Naive B cell (primary cell): Measurements from ENCODE around the gene ST6GALNAC3. TPM values are rescaled to one million over a fixed set of nuclear protein-coding genes. Genes with fewer than 3 reads are reported as not detected.
A peak's percentile ranks its signal among the peaks of the same experiment; 100 is the strongest.

Experiments used
- ATAC-seq, 2 donors: fragments of 150-1000 bp; cut with Tn5 transposase; 2 replicates each; pipeline ENCODE4 v1.10.0; 2021; ENCODE audit warnings: low read depth in 2 of 2, mild to moderate bottlenecking in 2 of 2, moderate library complexity in 2 of 2
- DNase-seq: peaks from one replicate; pipeline ENCODE4 v3.0.0; 2022
- H3K27ac Mint-ChIP-seq, 6 donors: one replicate each; pipeline ENCODE4 v1.8.0; 2020 to 2022; ENCODE audit warnings: mild to moderate bottlenecking in 6 of 6, mixed read lengths in 6 of 6, moderate library complexity in 5 of 6, inconsistent platforms in 2 of 6
- H3K27me3 Mint-ChIP-seq, 3 donors: one replicate each; pipeline ENCODE4 v1.8.0; 2021 to 2022; ENCODE audit warnings: mixed read lengths in 3 of 3, mild to moderate bottlenecking in 1 of 3
- H3K36me3 Mint-ChIP-seq, 2 donors: one replicate each; pipeline ENCODE4 v1.8.0; 2020 to 2022; ENCODE audit warnings: mixed read lengths in 2 of 2, inconsistent platforms in 1 of 2, mild to moderate bottlenecking in 1 of 2
- H3K4me1 Mint-ChIP-seq, 3 donors: one replicate each; pipeline ENCODE4 v1.8.0; 2020 to 2022; ENCODE audit warnings: mixed read lengths in 3 of 3, inconsistent platforms in 1 of 3, mild to moderate bottlenecking in 1 of 3, moderate library complexity in 1 of 3
- H3K4me3 Mint-ChIP-seq, 8 donors: one replicate each; pipeline ENCODE4 v1.8.0; 2020 to 2022; ENCODE audit warnings: mild to moderate bottlenecking in 8 of 8, mixed read lengths in 8 of 8, moderate library complexity in 8 of 8, inconsistent platforms in 2 of 8
- H3K9me3 Mint-ChIP-seq, 7 donors: one replicate each; pipeline ENCODE4 v1.8.0; 2020 to 2022; ENCODE audit warnings: mixed read lengths in 7 of 7, mild to moderate bottlenecking in 5 of 7, inconsistent platforms in 2 of 7, moderate library complexity in 1 of 7
- polyA plus RNA-seq, 6 donors: library from polyadenylated mRNA; unstranded; fragments of 300-500 nt; fragmentation: Illumina TruSeq; gene quantifications; one replicate each; pipeline ENCODE4 v1.2.3, GENCODE V29; 2021; ENCODE audit warnings: low read depth in 6 of 6

The ST6GALNAC3 gene
- polyA plus RNA-seq, 6 donors from 2014 or later: 3.8 to 12.9 (median 10.5) TPM

DNA sequence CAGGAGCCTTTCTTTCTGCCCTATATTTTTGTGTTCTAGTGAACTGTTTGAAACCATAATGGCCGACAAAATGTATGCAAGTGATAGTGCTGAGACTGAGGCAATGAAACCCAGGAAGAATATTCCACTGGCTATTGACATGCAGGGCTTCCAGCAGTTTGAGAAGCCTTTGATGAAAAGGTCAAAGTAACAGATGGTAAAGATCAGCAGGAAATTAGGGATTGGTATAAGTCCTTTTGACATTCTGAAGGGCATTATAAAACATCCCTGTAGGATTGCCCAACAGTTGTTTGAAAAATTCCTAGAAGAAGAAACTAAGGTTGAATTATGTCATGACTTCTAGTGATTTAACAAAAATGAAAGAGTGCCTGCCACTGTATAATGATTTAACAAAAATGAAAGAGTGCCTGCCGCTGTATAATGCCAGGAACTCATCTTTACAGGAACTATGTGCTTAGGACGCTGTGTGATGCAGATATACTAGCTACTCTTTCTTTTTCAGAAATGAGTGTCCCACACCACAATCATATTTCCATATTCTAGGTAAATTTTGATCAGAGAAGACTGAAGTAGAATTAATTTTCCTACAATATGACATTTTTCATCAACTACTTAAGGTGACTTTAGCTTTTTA is 508.8 kb downstream of the ST6GALNAC3 start:
- no peaks in the 10 kb centered on the region for H3K36me3 Mint-ChIP-seq
- no peak overlapping the region for H3K27ac Mint-ChIP-seq
- H3K9me3 Mint-ChIP-seq: no peaks in the 10 kb centered on the region
- ATAC-seq: no peak
- no peaks in the 10 kb centered on the region for H3K4me1 Mint-ChIP-seq
- H3K4me3 Mint-ChIP-seq: no peak overlapping the region
- no peak for DNase-seq
- no peaks in the 10 kb centered on the region for H3K27me3 Mint-ChIP-seq

DNA sequence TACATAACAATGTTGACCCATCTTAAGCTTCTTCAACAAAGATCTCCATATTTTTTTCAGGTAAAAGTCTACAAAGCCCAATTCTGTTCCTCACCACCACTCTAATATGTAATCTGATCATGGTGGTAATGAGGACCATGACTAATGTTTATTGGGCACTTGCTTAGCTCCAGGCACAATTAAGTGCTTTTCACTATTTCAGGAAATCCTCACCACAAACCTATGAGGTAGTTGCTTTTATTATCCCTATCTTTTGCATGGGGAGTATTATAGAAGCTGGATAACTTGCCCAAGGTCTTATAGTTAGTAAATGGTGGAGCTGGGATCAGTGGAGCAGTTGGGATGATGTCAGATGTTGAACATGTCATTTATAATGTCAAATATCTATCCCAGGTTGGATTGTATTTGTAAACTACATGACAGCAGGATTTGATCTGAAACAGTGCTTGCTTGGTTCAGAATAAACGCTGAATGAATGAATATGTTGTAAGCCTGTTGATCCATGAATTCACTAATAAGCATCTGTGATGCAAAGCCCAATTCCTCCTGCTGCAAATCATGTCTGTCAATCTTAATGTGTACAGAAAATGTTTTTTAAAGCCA is 509.4 kb downstream of the ST6GALNAC3 start:
- H3K27ac Mint-ChIP-seq: no peak overlapping the region
- ATAC-seq (no peak), DNase-seq (no peak)
- H3K9me3 Mint-ChIP-seq: no peaks in the 10 kb centered on the region
- H3K36me3 Mint-ChIP-seq: no peaks in the 10 kb centered on the region
- H3K4me1 Mint-ChIP-seq: no peaks in the 10 kb centered on the region
- no peaks in the 10 kb centered on the region for H3K27me3 Mint-ChIP-seq
- no peak overlapping the region for H3K4me3 Mint-ChIP-seq

DNA sequence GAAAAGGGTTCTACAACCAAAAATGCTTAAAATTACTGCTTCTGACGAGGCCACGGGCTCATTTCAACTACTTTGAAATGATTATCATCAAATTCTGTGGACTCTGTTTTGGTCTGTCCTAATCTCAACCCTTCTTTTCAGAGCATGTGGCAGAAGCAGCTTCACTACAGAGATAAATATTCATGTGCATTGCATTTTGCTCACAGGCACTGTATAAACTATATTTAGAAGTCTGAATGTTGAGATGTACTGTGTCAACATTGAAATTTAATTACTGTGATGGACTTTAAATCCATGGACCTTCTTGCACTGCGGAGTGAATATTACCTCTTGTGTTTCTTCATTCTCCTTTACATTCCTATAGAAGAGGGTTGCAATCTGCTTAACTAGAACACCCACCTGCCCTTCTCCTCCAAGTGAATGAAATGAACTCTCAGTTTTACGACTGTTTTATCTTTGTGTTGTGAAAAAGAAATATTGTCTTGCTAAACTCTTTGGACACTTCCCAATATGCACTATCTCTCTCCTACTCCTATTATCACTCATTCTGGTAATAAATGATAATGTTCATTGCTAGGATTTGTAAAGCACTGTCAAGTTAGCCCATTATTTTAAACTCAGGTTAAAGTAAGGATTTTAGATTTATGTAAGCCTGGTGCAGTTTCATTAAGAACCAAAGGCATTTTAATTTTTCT is 511.6 kb downstream of the ST6GALNAC3 start:
- no peaks in the 10 kb centered on the region for H3K36me3 Mint-ChIP-seq
- ATAC-seq: no peak
- no peak overlapping the region for H3K27ac Mint-ChIP-seq
- H3K4me3 Mint-ChIP-seq: no peak overlapping the region
- no peaks in the 10 kb centered on the region for H3K27me3 Mint-ChIP-seq
- H3K9me3 Mint-ChIP-seq: no peaks in the 10 kb centered on the region
- no peaks in the 10 kb centered on the region for H3K4me1 Mint-ChIP-seq
- no peak for DNase-seq

DNA sequence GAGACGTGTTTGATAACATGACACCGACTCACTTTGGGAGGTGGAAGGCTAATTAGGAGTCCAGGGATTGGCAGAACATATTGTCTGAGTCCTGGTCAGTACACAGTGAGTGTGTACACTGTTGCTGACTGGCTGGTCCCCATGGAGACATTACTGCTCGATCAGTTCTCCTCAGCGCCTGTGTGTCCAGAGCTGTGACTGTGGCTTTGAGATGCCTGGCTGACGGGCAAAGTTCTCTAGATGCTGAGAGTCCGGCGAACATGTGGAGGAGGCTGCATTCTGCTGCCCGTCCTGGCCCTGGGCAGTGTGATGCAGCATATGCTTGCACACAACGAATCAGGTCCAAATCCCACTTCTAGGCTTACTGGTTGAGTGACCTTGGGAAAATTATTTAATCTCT is 512.7 kb downstream of the ST6GALNAC3 start:
- Mint-ChIP-seq H3K9me3 (peaks cover 0 to 4% (median 0%) of the 10 kb centered on the region in 7 donors), H3K4me3 (no peak overlapping the region), H3K4me1 (no peaks in the 10 kb centered on the region), H3K36me3 (no peaks in the 10 kb centered on the region), H3K27ac (no peak overlapping the region), H3K27me3 (no peaks in the 10 kb centered on the region)
- no peak for ATAC-seq
- DNase-seq: no peak

DNA sequence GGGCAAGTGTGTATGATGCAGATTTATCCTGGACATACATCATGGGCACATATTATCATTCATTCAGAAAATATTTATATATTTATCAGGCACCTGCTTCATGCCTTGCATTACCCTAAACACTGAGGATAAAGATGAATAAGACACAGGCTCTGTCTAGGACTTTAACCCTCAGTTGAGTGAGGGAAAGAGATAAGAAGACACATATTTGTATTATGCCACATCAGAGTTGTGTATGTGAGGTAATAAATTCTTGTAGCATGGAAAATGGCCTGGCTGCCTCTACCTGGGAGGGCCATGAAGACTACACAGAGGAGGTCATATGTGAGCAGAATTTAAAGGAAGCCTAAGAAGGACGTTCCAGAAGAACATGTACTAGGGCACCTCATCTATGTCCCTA is 516.9 kb downstream of the ST6GALNAC3 start:
- Mint-ChIP-seq H3K27me3 (no peaks in the 10 kb centered on the region), H3K9me3 (peaks cover 8 to 19% (median 12%) of the 10 kb centered on the region in 7 donors), H3K4me1 (no peaks in the 10 kb centered on the region), H3K36me3 (peaks cover 0 to 8% of the 10 kb centered on the region in 2 donors), H3K27ac (no peak overlapping the region), H3K4me3 (no peak overlapping the region)
- DNase-seq (no peak), ATAC-seq (no peak)

DNA sequence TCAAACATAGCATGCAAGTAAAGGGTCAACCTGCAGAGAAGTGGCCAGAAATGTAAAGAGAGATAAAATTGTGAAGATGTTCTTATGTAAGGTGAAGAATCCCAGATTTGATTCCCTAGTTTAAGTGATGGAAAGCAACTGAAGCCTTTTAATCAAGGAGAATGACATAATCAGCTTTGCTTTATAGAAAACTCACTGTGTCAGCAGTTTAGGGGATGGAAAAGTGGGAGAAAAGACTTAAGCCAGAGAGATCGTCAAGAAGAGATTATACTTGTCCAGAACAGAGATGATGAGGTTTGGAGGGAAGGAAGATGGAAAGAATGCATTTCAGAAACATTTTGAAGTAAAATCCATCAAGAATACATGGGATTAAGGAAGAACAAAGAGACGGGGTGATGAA is 517.4 kb downstream of the ST6GALNAC3 start:
- Mint-ChIP-seq H3K27ac (no peak overlapping the region), H3K4me1 (no peaks in the 10 kb centered on the region), H3K4me3 (peak overlapping the region in 1 of 8 donors; percentile 32), H3K9me3 (peaks cover 8 to 23% (median 12%) of the 10 kb centered on the region in 7 donors), H3K36me3 (peaks cover 0 to 8% of the 10 kb centered on the region in 2 donors), H3K27me3 (no peaks in the 10 kb centered on the region)
- ATAC-seq: no peak
- no peak for DNase-seq

DNA sequence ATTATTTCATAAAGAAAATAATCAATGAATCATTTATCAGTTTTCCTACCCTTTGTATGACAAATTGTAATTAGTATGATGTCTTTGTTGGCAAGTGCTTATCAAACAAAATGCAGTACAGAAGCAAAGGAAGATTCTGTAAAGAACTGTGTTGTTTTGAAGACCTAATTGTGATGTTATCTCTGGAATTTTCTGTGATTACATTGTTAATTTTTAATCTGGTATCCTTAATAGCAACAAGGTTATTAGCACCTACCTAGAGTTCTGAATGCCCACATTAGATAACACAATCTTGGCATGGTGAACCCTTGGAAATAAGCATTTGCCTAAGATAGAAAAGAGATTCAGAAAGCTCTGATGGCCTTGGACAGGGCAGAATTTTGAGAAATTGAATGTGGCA is 518.6 kb downstream of the ST6GALNAC3 start:
- Mint-ChIP-seq H3K36me3 (peaks cover 0 to 8% of the 10 kb centered on the region in 2 donors), H3K27ac (no peak overlapping the region), H3K4me3 (no peak overlapping the region), H3K4me1 (no peaks in the 10 kb centered on the region), H3K27me3 (no peaks in the 10 kb centered on the region), H3K9me3 (peaks cover 8 to 34% (median 13%) of the 10 kb centered on the region in 7 donors)
- DNase-seq (no peak), ATAC-seq (no peak)

DNA sequence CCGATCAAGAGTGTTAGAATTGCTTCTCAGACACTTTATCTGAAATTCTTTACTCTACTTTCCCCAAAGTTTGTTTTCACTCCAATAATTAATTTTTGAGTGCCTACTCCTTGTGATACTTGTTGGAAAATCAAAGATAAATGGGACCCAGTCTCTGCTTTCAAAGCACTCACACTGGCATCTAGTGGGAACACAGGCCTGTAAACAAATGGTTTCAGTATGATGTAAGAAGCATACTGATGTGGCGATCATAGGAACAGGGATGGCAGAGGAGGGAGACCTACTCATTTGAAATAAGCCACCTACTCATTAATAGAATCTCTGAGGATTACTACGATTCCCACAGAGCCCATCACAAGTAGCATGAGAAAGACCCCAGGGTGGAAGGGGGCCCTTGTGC is 519.1 kb downstream of the ST6GALNAC3 start:
- Mint-ChIP-seq H3K9me3 (peaks cover 8 to 39% (median 13%) of the 10 kb centered on the region in 7 donors), H3K4me1 (no peaks in the 10 kb centered on the region), H3K4me3 (no peak overlapping the region), H3K27ac (no peak overlapping the region), H3K36me3 (peaks cover 0 to 13% of the 10 kb centered on the region in 2 donors), H3K27me3 (no peaks in the 10 kb centered on the region)
- DNase-seq (no peak), ATAC-seq (no peak)

DNA sequence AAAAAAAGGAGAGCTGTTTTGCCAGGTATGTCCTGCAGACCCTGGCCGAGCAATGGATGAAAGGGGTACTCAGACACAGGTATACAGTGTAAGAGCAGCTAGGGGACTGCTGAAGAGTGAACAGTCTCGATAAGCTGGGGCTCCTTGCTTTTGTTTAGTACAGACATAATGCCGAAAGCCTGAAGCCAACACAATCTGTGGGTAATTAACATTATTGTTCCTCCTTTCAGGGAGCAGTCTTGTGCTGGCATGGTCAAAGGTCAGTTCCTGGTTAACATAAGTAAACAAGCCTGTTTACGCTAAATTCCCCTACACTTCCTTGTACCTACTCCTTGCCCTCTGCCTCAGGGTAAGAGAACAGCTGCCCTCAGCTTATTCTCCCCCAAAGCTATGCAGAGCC is 520.5 kb downstream of the ST6GALNAC3 start:
- peaks cover 0 to 13% of the 10 kb centered on the region in 2 donors for H3K36me3 Mint-ChIP-seq
- no peaks in the 10 kb centered on the region for H3K27me3 Mint-ChIP-seq
- no peak overlapping the region for H3K4me3 Mint-ChIP-seq
- no peak overlapping the region for H3K27ac Mint-ChIP-seq
- H3K4me1 Mint-ChIP-seq: no peaks in the 10 kb centered on the region
- ATAC-seq: no peak
- DNase-seq: no peak
- peaks cover 8 to 39% (median 13%) of the 10 kb centered on the region in 7 donors for H3K9me3 Mint-ChIP-seq

DNA sequence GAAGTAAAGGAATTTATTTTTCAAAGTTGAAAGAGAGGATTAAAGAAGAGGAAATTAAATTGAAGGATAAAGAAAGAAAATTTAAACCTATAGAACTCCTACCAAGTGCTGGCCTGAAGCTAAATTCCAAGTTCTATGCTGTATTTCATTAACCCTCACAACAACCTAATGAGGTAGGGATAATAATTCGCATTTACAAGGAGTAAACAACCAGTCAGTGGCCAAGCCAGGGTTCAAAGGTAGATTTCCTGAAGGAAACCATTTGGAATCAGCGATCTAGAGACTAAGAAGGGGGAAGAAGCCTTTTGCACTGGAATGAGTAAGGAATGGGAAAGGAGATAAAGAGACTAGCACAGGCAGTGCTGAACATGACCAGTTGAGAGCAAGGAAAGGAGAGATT is 526.9 kb downstream of the ST6GALNAC3 start:
- Mint-ChIP-seq H3K9me3 (peaks cover 0 to 20% (median 0%) of the 10 kb centered on the region in 7 donors), H3K36me3 (peaks cover 0 to 13% of the 10 kb centered on the region in 2 donors), H3K4me3 (peak overlapping the region in 1 of 8 donors; percentile 17), H3K27ac (no peak overlapping the region), H3K4me1 (no peaks in the 10 kb centered on the region), H3K27me3 (no peaks in the 10 kb centered on the region)
- no peak for ATAC-seq
- DNase-seq: no peak

DNA sequence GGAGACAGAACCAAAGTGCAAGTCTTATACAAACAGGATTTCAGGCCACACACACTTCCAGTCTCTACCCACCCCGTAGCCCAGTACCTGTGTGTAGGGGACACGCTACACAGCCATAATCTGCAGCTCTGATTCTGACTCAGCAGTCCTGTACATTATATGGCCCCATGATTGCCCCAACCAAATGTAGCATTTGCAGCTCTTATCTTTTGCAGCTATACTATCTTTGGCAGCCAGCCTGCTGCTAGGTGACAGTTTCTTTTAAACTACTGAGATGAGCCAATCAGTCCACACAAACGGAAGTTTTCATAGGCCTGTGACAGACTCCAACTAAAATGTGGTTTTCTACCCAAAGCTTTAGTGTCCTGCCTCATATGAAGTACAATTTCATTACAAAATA is 533.2 kb downstream of the ST6GALNAC3 start:
- H3K27me3 Mint-ChIP-seq: no peaks in the 10 kb centered on the region
- H3K4me3 Mint-ChIP-seq: no peak overlapping the region
- H3K4me1 Mint-ChIP-seq: no peaks in the 10 kb centered on the region
- no peak overlapping the region for H3K27ac Mint-ChIP-seq
- H3K9me3 Mint-ChIP-seq: no peaks in the 10 kb centered on the region
- no peak for ATAC-seq
- DNase-seq: no peak
- H3K36me3 Mint-ChIP-seq: peaks cover 0 to 8% of the 10 kb centered on the region in 2 donors

DNA sequence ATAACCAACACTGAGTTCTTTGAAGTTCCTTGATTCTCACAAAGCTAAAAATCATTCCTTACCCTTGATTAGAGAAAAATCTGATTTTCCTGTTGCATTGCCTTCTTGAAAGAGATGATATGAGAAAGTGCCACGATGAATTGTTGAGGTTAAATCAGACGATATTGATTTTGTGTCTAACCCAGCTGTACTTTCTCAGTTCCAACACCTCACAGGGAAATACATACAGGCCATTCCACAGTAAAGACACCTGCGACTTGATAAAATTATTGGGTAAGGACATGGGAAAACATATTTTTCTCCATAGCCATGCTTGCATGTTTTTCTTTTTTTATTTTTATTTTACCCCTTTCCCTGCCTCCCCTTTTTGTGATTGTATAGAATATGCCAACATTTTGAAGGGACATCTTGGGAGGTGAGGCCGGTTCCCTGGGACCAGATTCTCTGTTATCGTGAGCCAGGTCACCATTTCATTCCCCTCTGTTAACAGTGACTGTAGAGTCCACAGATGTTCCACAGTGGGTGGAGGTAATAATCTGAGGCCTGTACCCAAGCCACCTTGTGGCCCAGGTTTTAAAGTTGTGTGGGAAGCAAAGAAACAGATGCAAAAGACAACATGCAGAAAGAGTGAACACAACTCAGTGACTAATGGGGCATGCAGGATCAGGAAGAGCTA is 537.4 kb downstream of the ST6GALNAC3 start:
- Mint-ChIP-seq H3K4me3 (no peak overlapping the region), H3K27ac (no peak overlapping the region), H3K27me3 (no peaks in the 10 kb centered on the region), H3K4me1 (peaks cover 0 to 4% (median 0%) of the 10 kb centered on the region in 3 donors), H3K36me3 (no peaks in the 10 kb centered on the region), H3K9me3 (peaks cover 0 to 4% (median 0%) of the 10 kb centered on the region in 7 donors)
- ATAC-seq: no peak
- no peak for DNase-seq

DNA sequence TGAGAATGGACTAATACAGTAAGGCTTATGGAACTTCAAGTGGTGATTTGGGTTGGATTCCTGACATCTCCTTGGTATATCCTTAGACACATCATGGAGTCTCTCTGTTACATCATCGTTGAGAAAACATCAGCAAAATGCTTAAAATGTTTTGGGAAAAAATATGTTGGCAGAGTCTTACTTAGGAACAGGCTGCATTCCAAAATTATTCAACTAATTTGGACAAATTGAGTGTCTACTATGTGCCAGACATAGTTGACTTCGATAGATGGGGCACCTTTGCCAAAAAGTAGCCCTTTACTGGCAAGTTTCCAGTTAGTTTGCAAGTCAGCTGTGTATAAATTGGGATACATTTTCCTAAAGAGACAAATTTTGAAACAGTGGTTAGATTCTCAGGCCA is 539.3 kb downstream of the ST6GALNAC3 start:
- peaks cover 0 to 4% (median 0%) of the 10 kb centered on the region in 7 donors for H3K9me3 Mint-ChIP-seq
- H3K27ac Mint-ChIP-seq: no peak overlapping the region
- DNase-seq (no peak), ATAC-seq (no peak)
- H3K4me3 Mint-ChIP-seq: no peak overlapping the region
- H3K4me1 Mint-ChIP-seq: peaks cover 0 to 4% (median 0%) of the 10 kb centered on the region in 3 donors
- H3K27me3 Mint-ChIP-seq: peaks cover 0 to 4% (median 0%) of the 10 kb centered on the region in 3 donors
- H3K36me3 Mint-ChIP-seq: no peaks in the 10 kb centered on the region
